Measurements from ENCODE around the gene MSX2.

DNA sequence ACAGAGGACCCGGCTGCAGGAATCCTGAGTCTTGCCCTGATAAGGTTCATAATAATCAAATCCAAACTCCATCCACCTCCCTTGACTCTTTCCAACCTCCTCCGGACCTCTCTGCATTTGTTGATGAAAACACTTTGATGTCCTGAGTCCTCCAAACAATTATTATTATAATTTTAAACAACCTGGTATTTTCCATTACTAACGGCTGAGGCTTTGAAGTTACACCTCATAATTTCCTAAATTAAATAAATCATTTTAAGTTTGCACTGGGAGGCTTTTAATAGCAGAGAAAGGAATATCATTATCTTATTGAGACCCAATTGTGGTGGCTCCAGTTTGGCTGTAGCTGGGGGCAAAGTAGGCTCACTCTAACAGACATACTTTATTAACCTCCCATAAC lies 9.5 kb downstream of the MSX2 start:
- TF ChIP-seq, protein P1, sequence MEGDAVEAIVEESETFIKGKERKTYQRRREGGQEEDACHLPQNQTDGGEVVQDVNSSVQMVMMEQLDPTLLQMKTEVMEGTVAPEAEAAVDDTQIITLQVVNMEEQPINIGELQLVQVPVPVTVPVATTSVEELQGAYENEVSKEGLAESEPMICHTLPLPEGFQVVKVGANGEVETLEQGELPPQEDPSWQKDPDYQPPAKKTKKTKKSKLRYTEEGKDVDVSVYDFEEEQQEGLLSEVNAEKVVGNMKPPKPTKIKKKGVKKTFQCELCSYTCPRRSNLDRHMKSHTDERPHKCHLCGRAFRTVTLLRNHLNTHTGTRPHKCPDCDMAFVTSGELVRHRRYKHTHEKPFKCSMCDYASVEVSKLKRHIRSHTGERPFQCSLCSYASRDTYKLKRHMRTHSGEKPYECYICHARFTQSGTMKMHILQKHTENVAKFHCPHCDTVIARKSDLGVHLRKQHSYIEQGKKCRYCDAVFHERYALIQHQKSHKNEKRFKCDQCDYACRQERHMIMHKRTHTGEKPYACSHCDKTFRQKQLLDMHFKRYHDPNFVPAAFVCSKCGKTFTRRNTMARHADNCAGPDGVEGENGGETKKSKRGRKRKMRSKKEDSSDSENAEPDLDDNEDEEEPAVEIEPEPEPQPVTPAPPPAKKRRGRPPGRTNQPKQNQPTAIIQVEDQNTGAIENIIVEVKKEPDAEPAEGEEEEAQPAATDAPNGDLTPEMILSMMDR (conservative IDR thresholded peaks at IDR 0.05 in 1 of 2, IDR thresholded peaks at IDR 0.05 in 1 of 2; ENCODE audit: low read depth in 1 of 2, low read length in 2 of 2) = no peak
- TF ChIP-seq EZH2 (IDR thresholded peaks at IDR 0.05; ENCODE audit: low read length, missing control alignments) = no peak

Measured in fibroblast of lung (primary cell).